SU-DHL-6 (cell line): Measurements from ENCODE around the gene WDR53.
"Not testable (repeated sequence)": the region's sequence is repeated elsewhere in the genome, so short reads cannot be mapped to it uniquely, and the experiment has no call there.

ENCODE experiments used
- CTCF ChIP-seq: fragments of 200-600 bp; sonication (generic); IDR thresholded peaks from one replicate; pipeline ENCODE4 v1.5.1; 2017; ENCODE audit warnings: antibody characterized with exemption, mild to moderate bottlenecking, low read length, moderate library complexity; ENCODE audit not compliant: insufficient read depth, poor library complexity, severe bottlenecking
- EZH2phosphoT487 ChIP-seq: fragments of 200-600 bp; sonication (generic), shearing (Covaris generic); conservative IDR thresholded peaks from 2 replicates; pipeline ENCODE4 v1.6.1; 2018; ENCODE audit warnings: mild to moderate bottlenecking, antibody characterized with exemption, low read length, moderate library complexity, mixed read lengths

- TF ChIP-seq CTCF, EZH2phosphoT487: not testable (repeated sequence)
Observed at GRCh38 chr3:196615234-196615633, 46.9 kb upstream of the WDR53 start.
